SH-SY5Y (cell line): Measurements from ENCODE around the gene DGKQ.

Experiments used
- GATA2 ChIP-seq: IDR thresholded peaks from 2 replicates; pipeline ENCODE4 v1.6.1; 2011; ENCODE audit warnings: mild to moderate bottlenecking, low read depth, low read length
- GATA3 ChIP-seq: IDR thresholded peaks from 2 replicates; pipeline ENCODE4 v1.6.1; 2011; ENCODE audit warnings: low read depth, mild to moderate bottlenecking, low read length, moderate library complexity

GRCh38 chr4:965766-966134 lies 7.6 kb downstream of the DGKQ start:
- no peak for TF ChIP-seq GATA2
- no peak for TF ChIP-seq GATA3
